GM23248 (cell line): ENCODE measurements around the gene AGAP1.

Experiments
- EZH2 ChIP-seq: fragments of 200-600 bp; sonication (generic); IDR thresholded peaks from 2 replicates; pipeline ENCODE4 v1.6.1; 2018; ENCODE audit warnings: antibody characterized with exemption, mild to moderate bottlenecking; ENCODE audit not compliant: insufficient read depth, poor library complexity, severe bottlenecking
- EZH2phosphoT487 ChIP-seq: fragments of 200-600 bp; sonication (generic); IDR thresholded peaks from 2 replicates; pipeline ENCODE4 v1.6.1; 2018; ENCODE audit warnings: antibody characterized with exemption, moderate library complexity, mild to moderate bottlenecking, low read depth; ENCODE audit not compliant: insufficient read depth

- TF ChIP-seq EZH2phosphoT487 (no peak), EZH2 (no peak)
These were observed 44.3 kb downstream of the AGAP1 start for GRCh38 chr2:235538144-235538639.
